DMS 273 (cell line): Measurements from ENCODE around the gene CSTF3.
"Not testable (repeated sequence)": the region's sequence is repeated elsewhere in the genome, so short reads cannot be mapped to it uniquely, and the experiment has no call there.

Source experiments
- DNase-seq: peaks from one replicate; lab custom pipeline; 2025; ENCODE audit not compliant: unreplicated experiment; lab: John Stamatoyannopoulos, UW

The CSTF3 gene

DNA sequence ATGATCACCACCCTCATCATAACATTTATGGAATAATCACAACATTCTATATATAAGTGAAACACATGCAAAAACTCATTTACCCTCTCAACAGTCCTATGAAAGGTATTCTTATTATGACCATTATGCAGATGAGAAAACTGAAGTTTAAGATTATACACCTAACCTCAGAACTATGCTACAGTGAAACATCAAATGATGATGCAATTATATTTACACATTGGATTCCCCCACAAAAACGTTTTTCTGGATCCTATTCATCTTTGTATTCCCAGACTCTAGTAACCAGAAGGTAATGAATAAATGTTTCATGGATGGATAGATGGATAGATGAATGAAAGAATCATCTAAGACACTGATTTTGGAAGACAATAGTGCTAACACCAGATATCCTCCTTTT is 67.1 kb downstream of the CSTF3 start:
- no peak for DNase-seq

DNA sequence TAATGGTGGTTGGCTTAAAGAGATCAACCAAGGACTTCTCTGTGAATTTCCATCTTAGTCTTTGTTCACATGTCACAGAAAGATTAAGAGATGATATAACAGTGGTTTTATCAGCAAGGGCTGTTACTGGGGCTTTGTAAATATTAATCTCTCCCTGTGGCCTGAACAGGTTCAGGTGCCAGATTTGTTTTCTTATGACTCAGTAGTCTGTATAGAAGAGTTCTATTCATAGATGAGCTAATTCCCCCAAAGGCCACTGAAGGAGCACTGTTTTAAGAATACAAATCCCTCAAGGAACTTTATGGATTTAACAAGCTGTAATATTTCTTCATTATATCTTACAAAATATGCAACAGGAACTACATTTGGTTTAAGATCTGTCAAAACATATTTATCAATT is 71.5 kb downstream of the CSTF3 start:
- DNase-seq, result no peak

DNA sequence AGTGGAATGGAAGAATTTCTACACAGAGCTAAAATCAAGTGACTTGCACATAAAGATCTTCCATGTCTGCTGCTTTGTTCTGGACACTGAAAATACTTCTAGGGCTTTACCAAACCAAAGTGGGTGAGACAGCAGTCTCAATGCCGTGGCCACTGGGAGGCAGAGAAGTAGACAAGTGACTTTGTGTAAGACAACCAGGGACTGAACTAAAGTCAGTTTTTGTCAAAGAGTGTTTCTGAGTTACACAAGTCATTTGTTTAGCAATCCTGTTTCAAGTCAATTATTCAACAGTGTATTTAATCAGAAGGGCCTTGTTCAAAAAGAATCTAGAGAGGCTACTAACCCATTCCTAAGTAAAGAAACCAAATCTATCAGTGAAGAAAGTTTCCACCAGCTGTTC is 75.3 kb downstream of the CSTF3 start:
- no peak for DNase-seq

DNA sequence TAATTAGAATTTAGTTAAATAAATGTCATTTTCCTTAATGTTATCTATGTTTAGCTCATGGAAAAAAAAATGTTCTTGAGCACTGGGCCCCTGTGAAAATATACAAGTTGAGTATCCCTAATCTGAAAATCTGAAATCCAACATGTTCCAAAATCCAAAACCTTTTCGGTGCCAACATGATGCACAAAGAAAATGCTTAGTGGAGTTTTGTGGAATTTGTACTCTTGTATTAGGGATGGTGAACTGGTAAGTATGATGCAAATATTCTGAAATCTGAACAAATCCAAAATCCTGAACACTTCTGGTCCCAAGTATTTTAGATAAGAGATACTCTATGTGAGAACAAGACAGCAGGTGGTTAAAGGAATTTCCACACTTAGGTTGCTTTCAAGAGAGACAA is 77.4 kb downstream of the CSTF3 start:
- DNase-seq, result no peak

DNA sequence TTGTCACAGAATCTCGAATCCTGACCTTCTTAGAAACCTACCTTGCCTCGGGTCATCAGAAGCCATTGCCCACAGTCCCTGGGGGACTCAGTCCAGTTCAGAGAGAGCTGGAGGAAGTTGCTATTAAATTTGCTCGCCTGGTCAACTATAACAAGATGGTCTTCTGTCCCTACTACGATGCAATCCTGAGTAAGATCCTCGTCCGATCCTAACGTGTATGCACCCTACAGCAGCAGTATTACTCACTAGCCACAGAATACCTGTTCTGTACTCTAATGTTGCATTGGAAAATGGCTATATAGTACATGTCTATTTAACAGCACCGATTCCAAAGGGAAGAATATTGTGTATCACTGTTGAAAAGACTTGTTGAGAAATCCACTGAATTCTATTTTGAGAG is 88.8 kb downstream of the CSTF3 start:
- no peak for DNase-seq

DNA sequence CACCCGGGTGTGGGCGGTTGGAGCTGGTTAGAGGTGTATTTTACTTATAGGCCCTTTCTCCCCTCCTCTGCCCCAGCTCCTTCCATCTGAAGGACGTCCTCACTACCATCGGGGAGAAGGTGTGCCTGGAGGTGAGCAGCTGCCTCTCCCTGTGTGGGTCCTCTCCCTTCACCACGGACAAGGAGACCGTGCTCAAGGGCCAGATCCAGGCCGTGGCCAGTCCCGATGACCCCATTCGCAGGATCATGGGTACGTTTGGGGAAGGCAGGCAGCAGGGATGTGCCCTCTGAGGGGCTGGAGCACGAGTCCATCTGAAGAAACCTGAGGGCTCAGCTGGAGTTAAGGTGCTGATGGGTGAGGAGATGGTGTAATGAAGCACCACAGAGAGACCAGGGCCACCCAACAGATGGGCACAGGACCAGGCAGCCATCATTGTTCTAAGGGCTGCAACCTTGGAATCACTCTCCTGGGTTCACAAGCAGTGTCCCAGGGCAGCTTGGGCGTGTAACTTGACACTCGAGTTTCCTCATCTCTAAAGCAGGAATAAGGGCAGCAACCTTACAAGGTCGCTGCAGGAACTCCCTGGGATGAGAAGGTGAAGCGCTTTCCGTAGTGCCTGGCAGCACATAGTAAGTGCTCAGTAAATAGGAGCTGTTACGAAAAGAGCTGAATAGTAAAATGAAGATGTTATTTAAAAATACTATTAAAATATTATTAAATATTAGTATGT is 92.5 kb downstream of the CSTF3 start:
- no peak for DNase-seq

DNA sequence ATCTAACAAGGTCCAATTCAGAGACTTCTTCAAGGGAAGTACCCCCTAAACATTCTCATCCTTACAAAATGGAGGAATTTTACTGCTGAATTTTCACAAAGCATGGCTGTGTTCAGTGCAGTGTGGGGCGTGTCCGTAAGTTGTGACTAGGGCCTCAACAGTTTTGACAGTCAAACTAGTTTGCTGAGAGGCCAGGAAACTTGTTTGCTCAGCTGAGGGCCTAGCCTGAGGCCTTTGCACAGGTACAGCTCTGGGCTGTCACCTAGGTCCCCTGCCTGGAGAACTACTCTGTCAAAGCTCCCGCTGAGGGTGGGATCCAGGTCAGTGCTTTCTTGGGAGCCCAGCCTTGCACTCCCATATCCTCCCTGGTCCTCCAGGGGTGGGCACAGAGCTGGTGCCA is 94.0 kb downstream of the CSTF3 start:
- no peak for DNase-seq

DNA sequence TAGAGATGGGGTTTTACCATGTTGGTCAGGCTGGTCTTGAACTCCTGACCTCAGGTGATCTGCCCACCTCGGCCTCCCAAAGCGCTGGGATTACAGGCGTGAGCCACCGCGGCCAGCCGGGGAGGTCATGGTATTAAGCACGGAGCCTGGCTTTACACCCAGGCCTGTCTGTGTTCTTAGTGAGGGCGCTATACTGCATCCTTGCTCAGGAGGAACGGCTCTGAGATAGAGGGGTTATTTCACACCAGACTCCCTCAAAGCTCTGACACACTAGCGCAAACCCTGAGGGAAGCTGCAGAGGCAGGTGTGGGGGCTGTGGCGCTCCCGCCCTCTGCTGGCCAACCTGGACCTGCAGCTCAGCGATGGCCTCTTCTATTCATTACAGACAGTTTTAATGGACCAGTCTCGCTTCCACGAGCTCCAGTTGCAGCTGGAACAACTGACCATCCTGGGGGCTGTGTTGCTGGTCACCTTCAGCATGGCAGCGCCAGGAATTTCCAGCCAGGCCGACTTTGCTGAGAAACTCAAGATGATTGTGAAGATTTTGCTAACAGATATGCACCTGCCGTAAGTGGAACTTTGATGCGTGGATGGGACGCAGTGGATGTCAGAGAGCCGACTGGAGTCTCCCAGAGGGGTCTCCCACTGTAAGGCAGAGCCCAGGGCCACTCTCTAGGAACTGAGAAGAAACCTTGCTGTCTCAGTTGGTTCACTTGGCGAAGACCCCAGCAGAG is 95.7 kb downstream of the CSTF3 start:
- peak; percentile 63 for DNase-seq

DNA sequence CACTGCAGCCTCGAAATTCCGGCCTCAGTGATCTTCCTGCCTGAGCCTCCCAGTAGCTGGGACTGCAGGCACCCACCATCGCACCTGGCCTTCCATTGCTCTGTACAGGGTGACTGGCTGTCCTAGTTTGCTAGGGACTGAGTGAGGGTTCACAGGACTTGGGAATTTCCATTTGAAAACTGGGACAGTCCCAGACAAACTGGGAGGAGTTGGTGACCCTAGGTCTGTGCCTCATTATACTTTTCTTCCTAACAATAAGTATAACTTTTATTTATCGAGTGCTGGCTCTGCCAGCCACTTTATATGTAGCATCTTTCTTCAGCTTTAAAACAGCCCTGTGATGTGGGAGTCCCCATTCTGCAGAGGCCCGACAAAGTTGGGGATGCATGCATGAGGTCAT is 96.4 kb downstream of the CSTF3 start:
- DNase-seq, result no peak

DNA sequence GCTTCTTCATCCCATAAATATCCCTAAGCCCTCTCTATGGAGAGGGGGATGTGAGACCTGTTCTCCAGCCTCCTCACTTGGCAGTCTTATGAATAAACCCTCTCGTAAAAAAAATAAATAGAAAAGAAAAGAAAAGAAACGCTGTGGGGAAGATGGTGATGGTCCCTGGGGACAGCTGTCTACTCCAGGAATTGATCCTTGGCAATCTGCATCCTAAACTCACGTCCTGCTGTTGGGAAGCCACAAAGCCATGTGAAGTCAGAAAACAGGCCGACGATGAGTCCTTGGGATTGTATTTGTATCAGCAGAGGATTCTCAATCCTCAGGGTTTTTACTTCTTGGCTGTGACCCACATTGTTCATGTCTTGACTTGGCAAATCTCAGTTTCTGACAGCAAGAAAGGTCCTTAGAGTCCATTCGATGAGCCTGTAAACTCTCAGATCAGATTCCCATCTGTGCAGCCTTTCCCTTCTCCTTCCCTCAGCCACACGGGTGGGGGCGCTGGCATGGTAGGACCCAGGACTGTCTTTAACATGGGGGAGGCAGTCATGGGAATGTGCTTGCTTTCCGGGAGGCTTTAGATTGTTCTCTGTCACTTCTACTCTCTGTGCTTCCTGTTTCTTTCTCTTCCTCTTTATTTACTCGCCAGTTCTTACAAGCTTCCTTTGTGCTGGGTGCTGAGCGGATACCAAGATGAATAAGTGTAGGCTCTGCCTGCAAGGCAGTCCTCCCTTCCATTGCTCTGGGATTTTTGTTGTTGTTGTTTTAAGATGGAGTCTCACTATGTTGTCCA is 97.1 kb downstream of the CSTF3 start:
- no peak for DNase-seq

DNA sequence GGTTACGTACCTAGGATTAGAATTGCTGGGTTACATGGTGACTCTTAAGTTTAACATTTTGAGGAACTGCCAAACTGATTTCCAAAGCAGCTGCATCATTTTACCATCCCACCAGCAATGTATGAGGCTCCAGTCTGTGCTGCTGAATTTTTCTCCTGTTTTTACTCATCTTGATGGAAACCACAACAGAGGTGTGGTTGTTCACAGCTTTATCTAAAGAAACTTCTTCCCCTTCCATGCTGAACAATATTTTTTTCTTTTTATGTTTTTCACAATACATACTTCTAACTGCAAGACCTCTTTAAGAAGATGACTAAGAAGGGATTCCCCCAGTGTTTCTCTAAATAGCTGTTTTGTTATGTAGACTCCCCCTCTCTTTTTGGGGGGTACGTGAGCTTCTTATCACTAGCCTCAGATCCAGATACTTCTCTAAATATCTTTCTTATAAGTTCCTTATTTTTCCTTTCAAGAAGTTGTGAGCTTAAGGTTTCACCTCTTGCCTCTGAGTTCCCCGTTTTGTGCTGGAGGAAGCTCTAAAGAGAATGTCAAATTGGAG is 97.9 kb downstream of the CSTF3 start:
- no peak for DNase-seq

DNA sequence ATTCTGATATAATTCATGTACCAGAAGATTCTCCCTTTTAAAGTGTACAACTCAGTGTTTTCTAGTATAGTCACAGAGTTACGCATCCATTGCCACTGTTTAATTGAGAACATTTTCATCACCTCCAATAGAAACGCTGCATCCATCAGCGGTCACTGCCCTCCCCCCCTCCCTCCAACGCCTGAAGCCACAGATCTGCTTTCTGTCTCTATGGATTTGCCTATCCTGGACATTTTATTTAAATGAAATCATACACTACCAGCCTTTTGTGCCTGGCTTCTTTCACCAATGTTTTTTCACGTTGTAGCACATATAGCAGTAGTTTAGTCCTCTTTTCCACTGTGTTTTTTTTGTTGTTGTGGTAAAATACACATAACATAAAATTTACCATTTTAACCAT is 99.1 kb downstream of the CSTF3 start:
- no peak for DNase-seq

DNA sequence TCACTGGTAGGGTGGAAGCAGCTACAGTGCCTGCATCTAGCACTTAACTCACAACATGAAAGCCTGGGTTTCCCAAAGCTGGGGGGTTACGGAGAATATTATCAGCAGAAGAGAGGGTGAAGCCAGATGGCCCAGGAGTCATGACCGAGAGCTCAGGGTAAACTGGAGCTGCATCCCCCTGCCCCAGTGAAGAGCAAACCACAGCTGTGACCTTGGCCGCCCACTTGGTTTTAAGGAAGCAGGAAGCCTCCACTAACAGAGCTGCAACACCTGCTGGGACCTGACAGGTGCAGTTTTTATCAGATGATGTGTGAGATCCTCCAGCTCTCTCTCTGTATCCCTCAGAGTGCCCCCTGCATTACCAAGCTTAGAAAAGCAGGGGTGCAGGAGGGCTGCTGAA is 101.0 kb downstream of the CSTF3 start:
- no peak for DNase-seq

DNA sequence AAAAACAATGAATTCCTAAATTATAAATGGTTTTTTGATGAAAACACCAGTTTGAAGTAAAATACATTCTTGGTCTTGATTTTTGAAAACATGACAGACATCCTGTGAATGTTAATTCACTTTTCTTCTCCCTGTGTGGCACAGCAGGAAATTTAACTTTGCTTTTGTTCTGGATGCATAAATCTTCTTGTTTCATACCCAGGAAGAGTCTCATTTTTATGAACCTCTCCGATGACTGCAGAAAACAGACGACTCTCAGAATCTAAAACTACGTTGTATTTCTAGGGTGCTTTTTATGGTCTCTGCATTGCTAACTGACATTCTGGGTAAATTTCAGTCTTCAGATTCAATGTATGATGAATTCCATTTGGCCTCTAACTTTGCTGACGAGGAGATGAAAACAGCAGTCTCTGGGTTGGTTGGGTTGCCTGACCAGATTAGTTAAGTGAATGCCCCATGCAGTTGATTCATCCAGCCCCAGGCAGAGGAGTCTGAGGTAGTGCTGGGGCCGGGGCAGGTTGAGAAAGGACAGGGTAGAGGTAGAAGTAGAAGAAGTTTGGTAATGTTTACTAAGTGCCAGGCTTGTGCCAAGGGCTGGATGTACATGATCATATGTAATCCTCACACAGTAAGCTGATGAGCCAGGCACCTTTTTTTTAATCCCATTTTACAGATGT is 101.8 kb downstream of the CSTF3 start:
- DNase-seq, result no peak

DNA sequence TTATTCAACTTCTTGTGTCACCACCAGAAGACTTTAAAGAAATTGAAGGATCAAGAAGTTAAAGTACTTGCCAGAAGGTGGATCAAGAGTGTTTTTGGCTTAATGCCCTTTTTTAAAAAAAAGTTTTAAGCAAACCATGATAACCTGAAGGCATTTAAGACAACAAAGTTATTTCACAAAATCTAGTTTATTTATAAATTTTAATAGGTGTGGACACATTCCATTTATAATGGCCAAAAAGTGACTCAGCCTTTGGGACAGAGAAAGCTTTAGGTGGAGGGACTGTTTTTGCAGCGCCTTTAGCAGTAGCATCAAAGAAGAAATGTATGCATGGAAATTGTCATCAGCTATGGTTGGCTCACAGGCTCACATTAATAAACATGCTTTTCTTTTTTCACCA is 104.0 kb downstream of the CSTF3 start:
- no peak for DNase-seq

DNA sequence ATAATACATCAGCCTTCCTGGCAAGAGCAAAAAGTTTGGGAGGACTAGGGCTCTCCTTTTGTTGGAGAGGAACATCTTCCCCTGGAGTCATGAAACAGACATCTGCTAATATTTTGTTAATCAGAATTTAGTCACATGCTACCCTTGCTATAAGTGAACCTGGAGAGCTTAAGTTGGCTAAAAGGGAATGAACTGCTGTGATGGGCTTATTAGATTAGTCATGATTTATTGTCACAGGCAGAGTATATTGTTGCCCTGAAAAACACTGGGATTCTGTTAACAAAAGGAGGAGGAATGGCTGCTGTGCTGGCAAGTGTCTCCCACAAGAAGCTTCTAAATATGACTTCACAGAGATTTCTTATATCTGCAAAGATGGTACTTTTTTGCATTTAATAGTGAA is 105.9 kb downstream of the CSTF3 start:
- no peak for DNase-seq

DNA sequence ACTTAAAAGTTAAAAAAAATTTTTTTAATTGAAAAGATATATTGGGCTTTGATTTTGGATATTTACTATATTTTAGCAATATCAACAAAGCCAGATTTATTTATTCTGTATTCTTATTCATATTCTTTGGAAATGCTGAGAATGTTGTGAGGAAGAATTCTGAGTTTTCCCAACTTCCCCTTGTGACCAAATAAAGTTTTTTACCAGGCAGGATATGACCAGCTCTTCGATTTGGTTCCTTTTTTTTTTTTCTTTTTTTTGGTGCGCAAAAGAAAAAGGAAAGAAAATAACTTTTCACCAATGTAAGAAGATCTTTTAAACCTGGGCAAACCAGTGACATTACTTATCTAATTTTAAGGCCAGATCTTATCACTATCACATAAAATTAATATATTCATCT is 109.0 kb downstream of the CSTF3 start:
- DNase-seq, result no peak

DNA sequence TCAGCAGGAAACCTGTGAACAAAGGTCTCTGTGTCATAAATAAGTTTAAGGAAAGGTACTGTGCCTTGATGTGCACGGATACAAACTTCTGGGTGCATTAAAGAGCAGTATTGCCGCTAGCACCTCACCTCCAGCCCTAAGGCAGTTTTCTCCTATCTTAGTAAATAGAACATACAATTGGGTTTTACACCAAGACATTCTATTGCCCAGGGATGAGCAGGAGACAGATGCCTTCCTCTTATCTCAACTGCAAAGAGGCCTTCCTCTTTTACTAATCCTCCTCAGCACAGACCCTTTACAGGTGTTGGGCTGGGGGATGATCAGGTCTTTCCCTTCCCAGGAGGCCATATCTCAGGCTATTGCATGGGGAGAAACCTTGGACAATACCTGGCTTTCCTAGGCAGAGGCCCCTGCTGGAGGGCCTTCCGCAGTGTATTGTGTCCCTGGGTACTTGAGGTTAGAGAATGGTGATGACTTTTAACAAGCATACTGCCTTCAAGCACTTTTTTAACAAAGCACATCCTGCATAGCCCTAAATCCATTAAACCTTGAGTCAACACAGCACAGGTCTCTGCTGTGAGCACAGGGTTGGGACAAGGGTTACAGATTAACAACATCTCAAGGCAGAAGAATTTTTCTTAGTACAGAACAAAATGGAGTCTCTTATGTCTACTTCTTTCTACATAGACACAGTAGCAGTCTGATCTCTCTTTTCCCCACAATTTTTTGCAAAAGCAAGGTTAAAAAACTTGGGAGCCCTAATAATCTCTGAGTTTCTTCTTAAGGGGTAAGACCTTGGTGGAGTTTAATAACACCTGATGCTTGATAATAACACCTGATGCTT is 111.5 kb downstream of the CSTF3 start:
- DNase-seq, result not testable (repeated sequence)

DNA sequence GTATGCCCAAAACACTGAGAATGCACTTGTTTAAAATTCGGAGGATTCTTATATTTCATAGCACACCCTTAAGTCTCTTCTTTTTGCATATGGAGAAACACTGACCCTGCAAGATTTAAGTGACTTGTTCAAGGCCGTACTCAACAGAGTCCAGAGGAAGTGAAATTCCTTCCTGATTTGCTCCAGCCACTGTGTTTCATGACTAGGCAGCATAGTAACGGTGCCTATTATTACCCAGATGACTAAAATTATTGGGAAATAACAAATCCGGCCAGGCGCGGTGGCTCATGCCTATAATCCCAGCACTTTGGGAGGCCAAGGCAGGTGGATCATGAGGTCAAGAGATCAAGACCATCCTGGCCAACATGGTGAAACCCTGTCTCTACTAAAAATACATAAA is 112.6 kb downstream of the CSTF3 start:
- not testable (repeated sequence) for DNase-seq

DNA sequence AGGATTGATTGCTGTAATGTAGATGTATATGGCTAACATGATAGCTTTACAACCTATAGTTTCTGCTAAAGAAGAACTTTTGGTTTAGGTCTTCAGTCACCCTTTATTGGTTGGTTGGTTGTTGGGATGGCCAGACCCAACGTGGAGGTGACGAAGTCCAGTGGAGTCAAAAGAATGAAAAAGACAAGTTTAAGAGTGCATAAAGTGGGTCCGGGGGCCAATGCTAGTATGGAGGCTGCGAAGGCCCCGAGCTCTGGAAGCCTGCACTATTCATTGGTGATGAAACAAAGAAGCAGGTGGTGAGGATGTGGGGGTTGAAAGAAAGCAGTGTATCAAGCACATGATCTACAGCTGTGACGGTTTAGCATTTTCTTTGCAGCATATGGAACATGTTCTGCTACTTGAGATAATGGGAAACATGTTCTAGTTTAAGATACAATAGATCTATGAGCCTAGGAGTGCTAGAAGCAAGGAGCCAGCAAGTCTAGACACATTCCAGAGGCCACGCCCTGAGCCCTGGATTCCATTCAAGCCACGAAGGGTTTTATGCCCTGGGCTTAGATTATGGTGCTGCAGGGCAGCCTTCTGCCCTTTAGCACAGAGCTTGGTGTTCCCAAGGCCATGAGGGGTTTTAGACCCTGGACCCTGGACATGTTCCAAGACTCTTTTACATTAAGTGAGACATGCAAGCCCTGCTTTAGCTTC is 115.6 kb downstream of the CSTF3 start:
- DNase-seq, result peak; percentile 9
